K562 (cell line): Measurements from ENCODE around the gene PLEKHO1. TPM values are rescaled to one million over a fixed set of nuclear protein-coding genes. Genes with fewer than 3 reads are reported as not detected.

Experiments
- ARID2 ChIP-seq: fragments of 450-650 bp; IDR thresholded peaks from 2 replicates; pipeline ENCODE4 v1.6.1; 2017; ENCODE audit warnings: antibody characterized with exemption, mild to moderate bottlenecking
- ATF1 ChIP-seq, 2 experiments: fragments of 450-650 bp in 1 of 2; IDR thresholded peaks; 2 replicates each; pipeline ENCODE4 v1.6.1; 2016; ENCODE audit warnings: missing compliant biosample characterization in 1 of 2, missing genetic modification characterization in 1 of 2
- ATF2 ChIP-seq: sonication (generic); formaldehyde crosslinking; IDR thresholded peaks from 2 replicates; pipeline ENCODE4 v1.8.1; 2022; ENCODE audit warnings: missing genetic modification reagents
- BHLHE40 ChIP-seq: IDR thresholded peaks from 2 replicates; pipeline ENCODE4 v1.6.1; 2011; ENCODE audit warnings: low read length, improper control_type of control experiment
- ELF2 ChIP-seq: fragments of 250-450 bp; sonication (Bioruptor Pico); IDR thresholded peaks from 2 replicates; pipeline ENCODE4 v1.5.0; 2021; ENCODE audit warnings: mild to moderate bottlenecking
- GABPB1 ChIP-seq: sonication (generic); formaldehyde crosslinking; IDR thresholded peaks from 2 replicates; pipeline ENCODE4 v1.8.0; 2022; ENCODE audit warnings: mild to moderate bottlenecking, missing genetic modification reagents
- GATAD2A ChIP-seq: fragments of 450-650 bp; IDR thresholded peaks from 2 replicates; pipeline ENCODE4 v1.6.1; 2017
- HDAC3 ChIP-seq: fragments of 450-650 bp; IDR thresholded peaks from 2 replicates; pipeline ENCODE4 v1.6.1; 2018; ENCODE audit warnings: borderline replicate concordance, mild to moderate bottlenecking, moderate library complexity; ENCODE audit not compliant: partially characterized antibody
- JUND ChIP-seq, 2 experiments: IDR thresholded peaks; 2 replicates in 1 of 2; 3 replicates in 1 of 2; pipeline ENCODE4 v1.6.1; 2011; ENCODE audit warnings: borderline replicate concordance in 2 of 2, low read depth in 2 of 2, low read length in 2 of 2, improper control_type of control experiment in 1 of 2, missing biosample characterization in 1 of 2, missing genetic modification characterization in 1 of 2, missing genetic modification reagents in 1 of 2
- NEUROD1 ChIP-seq: fragments of 150-350 bp; IDR thresholded peaks from 2 replicates; pipeline ENCODE4 v1.6.1; 2014; ENCODE audit warnings: borderline replicate concordance, low read length, low read depth; ENCODE audit not compliant: partially characterized antibody
- NR2C2 ChIP-seq, 2 experiments: fragments of 200-800 bp in 1 of 2; sonication (Bioruptor generic) in 1 of 2; sonication (generic) in 1 of 2; formaldehyde crosslinking in 1 of 2; IDR thresholded peaks; 2 replicates each; pipeline versions ENCODE4 v1.6.1 to v1.8.0; 2016 to 2022; ENCODE audit warnings: mild to moderate bottlenecking in 1 of 2, missing compliant biosample characterization in 1 of 2, missing genetic modification characterization in 1 of 2, missing genetic modification reagents in 1 of 2
- SIN3B ChIP-seq: fragments of 450-650 bp; IDR thresholded peaks from 2 replicates; pipeline ENCODE4 v1.6.1; 2017; ENCODE audit warnings: low read depth, mild to moderate bottlenecking, moderate library complexity
- SOX6 ChIP-seq: fragments of 450-650 bp; IDR thresholded peaks from 2 replicates; pipeline ENCODE4 v1.6.1; 2014; ENCODE audit warnings: mild to moderate bottlenecking
- STAG1 ChIP-seq: sonication (generic); formaldehyde crosslinking; IDR thresholded peaks from 2 replicates; pipeline ENCODE4 v1.5.0; 2020; ENCODE audit warnings: missing genetic modification reagents, borderline replicate concordance
- TAL1 ChIP-seq: fragments of 450-650 bp; IDR thresholded peaks from 2 replicates; pipeline ENCODE4 v1.6.1; 2016; ENCODE audit warnings: mild to moderate bottlenecking
- USF2 ChIP-seq: sonication (generic); formaldehyde crosslinking; IDR thresholded peaks from 2 replicates; pipeline ENCODE4 v1.5.0; 2020; ENCODE audit warnings: missing genetic modification reagents
- ZBTB7A ChIP-seq: IDR thresholded peaks from 2 replicates; pipeline ENCODE4 v1.6.1; 2011; ENCODE audit warnings: low read depth, mild to moderate bottlenecking, low read length, moderate library complexity, borderline replicate concordance; ENCODE audit not compliant: control insufficient read depth
- ZMIZ1 ChIP-seq, 2 experiments: fragments of 150-350 bp in 1 of 2; IDR thresholded peaks; 2 replicates each; pipeline ENCODE4 v1.6.1; 2012 to 2016; ENCODE audit warnings: low read depth in 2 of 2, low read length in 2 of 2, mild to moderate bottlenecking in 1 of 2, moderate library complexity in 1 of 2
- ZNF134 ChIP-seq: fragments of 250-450 bp; sonication (Bioruptor Pico); conservative IDR thresholded peaks from 2 replicates; pipeline ENCODE4 v1.4.0; 2020
- ZNF311 ChIP-seq: fragments of 250-450 bp; sonication (Bioruptor Pico); IDR thresholded peaks from 2 replicates; pipeline ENCODE4 v1.4.0; 2020; ENCODE audit warnings: mild to moderate bottlenecking, moderate library complexity
- ZNF699 ChIP-seq: fragments of 250-450 bp; sonication (Bioruptor Pico); IDR thresholded peaks from 2 replicates; pipeline ENCODE4 v1.8.0; 2021; ENCODE audit warnings: mild to moderate bottlenecking, moderate library complexity; ENCODE audit not compliant: insufficient replicate concordance
- polyA plus RNA-seq, 8 experiments: library from polyadenylated mRNA; depleted of rRNA in 4 of 8; stranded (reverse) in 5 of 8; unstranded in 3 of 8; fragments of >200 nt; fragmentation: Nextera tagmentation in 2 of 8; fragmentation: Illumina TruSeq in 1 of 8; extraction: Ambion mirVana in 2 of 8; extraction: Trizol in 1 of 8; gene quantifications; 2 replicates each; pipeline versions ENCODE4 v1.2.1 to v1.2.3, GENCODE V29; 2011 to 2014; ENCODE audit warnings: inconsistent platforms in 1 of 8, missing spikeins in 1 of 8
- total RNA-seq, 7 experiments: library from RNA; depleted of rRNA in 6 of 7; stranded (reverse); fragments of >200 nt in 6 of 7; fragmentation: Illumina TruSeq in 2 of 7; extraction: Trizol in 2 of 7; gene quantifications; 2 replicates each; pipeline versions ENCODE4 v1.2.1 to v1.2.3, GENCODE V29; 2011 to 2021; ENCODE audit warnings: low replicate concordance in 1 of 7

The PLEKHO1 gene
- total and polyA plus RNA-seq, 9 of the 15 experiments (the other 6 are each of a cell fraction or from before 2014, with no cell fraction given) = 0.39 to 16.2 (median 9.6) TPM

- TF ChIP-seq STAG1 = no peak
- peak; percentile 13; the same call in 1 of the 2 replicates for TF ChIP-seq TAL1
- TF ChIP-seq GABPB1 (CRISPR knock-in tag) = no peak
- TF ChIP-seq SOX6 = peak; percentile 89
- TF ChIP-seq SIN3B = peak; percentile 9; the same call in 1 of the 2 replicates
- TF ChIP-seq ELF2 (CRISPR knock-in tag) = no peak
- TF ChIP-seq ZNF134 (CRISPR knock-in tag) = peak; percentile 92
- TF ChIP-seq HDAC3 = no peak
- 0 out of 2 replicates have a peak, but pooled peaks have one; percentile 29 for TF ChIP-seq GATAD2A
- no peak for TF ChIP-seq ATF2 (CRISPR knock-in tag)
- TF ChIP-seq ZMIZ1 (IDR thresholded peaks at IDR 0.05; ENCODE audit: low read depth in 2 of 2, low read length in 2 of 2) = no peak
- TF ChIP-seq NEUROD1 = no peak
- TF ChIP-seq NR2C2 (CRISPR knock-in tag; IDR thresholded peaks at IDR 0.05) = no peak
- no peak for TF ChIP-seq NR2C2 (tag; IDR thresholded peaks at IDR 0.05)
- TF ChIP-seq ARID2 = peak; percentile 86
- no peak for TF ChIP-seq ATF1 (CRISPR knock-in tag; IDR thresholded peaks at IDR 0.05)
- TF ChIP-seq ATF1 (tag; IDR thresholded peaks at IDR 0.05) = 0 out of 2 replicates have a peak, but pooled peaks have one; percentile 16
- TF ChIP-seq ZNF699 (CRISPR knock-in tag) = no peak
- TF ChIP-seq ZNF311 = no peak
- no peak for TF ChIP-seq USF2 (CRISPR knock-in tag)
- TF ChIP-seq BHLHE40 = no peak
- 0 out of 2 replicates have a peak, but pooled peaks have one; percentile 22 for TF ChIP-seq JUND (IDR thresholded peaks at IDR 0.05; ENCODE audit: borderline replicate concordance, low read depth, low read length)
- TF ChIP-seq JUND (tag; IDR thresholded peaks at IDR 0.05; ENCODE audit: borderline replicate concordance, low read depth, low read length) = peak; percentile 29; the same call in 2 of the 3 replicates
- peak; percentile 85 for TF ChIP-seq ZBTB7A
Observed at GRCh38 chr1:150165622-150166612, 16.2 kb downstream of the PLEKHO1 start (continued).
